ENCODE measurements around the gene RPSA.

Gene RPSA

DNA sequence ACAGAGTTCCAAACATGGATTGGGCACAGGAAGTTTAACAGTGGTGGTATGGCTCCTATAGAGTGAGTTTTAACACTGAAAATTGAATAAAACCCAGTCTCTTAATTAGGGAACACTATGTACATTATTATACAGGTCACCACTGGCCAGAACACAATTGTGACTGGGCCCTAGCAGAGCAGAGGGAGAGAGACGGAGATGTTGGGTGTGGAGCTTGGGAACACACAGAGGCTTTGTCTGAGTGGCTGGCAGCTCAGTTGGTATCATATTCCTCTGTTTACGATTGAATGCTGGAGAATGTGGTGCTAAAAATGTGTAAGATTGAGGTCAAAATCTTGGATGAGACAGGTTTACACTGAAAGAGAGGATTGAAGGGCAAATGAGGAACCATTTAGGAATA lies 54.2 kb downstream of the RPSA start:
- Histone ChIP-seq H3K4me3 (ENCODE audit: low read depth, low read length) (no peak overlapping the region), H3K27me3 (ENCODE audit: insufficient read depth, low read depth, severe bottlenecking) (no peaks in the 10 kb centered on the region), H3K27ac (no peak overlapping the region), H3K36me3 (no peaks in the 10 kb centered on the region), H3K9me3 (ENCODE audit: severe bottlenecking) (no peaks in the 10 kb centered on the region)
- DNase-seq, result no peak
- TF ChIP-seq, protein P1, sequence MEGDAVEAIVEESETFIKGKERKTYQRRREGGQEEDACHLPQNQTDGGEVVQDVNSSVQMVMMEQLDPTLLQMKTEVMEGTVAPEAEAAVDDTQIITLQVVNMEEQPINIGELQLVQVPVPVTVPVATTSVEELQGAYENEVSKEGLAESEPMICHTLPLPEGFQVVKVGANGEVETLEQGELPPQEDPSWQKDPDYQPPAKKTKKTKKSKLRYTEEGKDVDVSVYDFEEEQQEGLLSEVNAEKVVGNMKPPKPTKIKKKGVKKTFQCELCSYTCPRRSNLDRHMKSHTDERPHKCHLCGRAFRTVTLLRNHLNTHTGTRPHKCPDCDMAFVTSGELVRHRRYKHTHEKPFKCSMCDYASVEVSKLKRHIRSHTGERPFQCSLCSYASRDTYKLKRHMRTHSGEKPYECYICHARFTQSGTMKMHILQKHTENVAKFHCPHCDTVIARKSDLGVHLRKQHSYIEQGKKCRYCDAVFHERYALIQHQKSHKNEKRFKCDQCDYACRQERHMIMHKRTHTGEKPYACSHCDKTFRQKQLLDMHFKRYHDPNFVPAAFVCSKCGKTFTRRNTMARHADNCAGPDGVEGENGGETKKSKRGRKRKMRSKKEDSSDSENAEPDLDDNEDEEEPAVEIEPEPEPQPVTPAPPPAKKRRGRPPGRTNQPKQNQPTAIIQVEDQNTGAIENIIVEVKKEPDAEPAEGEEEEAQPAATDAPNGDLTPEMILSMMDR (IDR thresholded peaks at IDR 0.05; ENCODE audit: low read depth, low read length), result no peak

Data from WERI-Rb-1 (cell line).